Measurements from ENCODE around the gene STAT1.

GRCh38 chr2:190953257-190953656 is 60.7 kb downstream of the STAT1 start:
- TF ChIP-seq EZH2 (IDR thresholded peaks at IDR 0.05; ENCODE audit: low read depth): no peak
- TF ChIP-seq CTCF (conservative IDR thresholded peaks at IDR 0.05): no peak
